ENCODE results near the gene SELENOV.

GRCh38 chr19:39566064-39566463, 51.1 kb downstream of the SELENOV start:
- TF ChIP-seq CTCF (IDR thresholded peaks at IDR 0.05) = no peak
- no peak for TF ChIP-seq POLR2A (IDR thresholded peaks at IDR 0.05)
